HG03103 (cell line): Measurements from ENCODE around the gene TACR2.

ENCODE experiments used
- ATAC-seq: cut with Tn5 transposase; IDR thresholded peaks from one replicate; pipeline ENCODE4 v1.9.1; 2021; ENCODE audit warnings: low read depth; ENCODE audit not compliant: unreplicated experiment

The TACR2 gene

GRCh38 chr10:69421611-69422308, 5.0 kb upstream of the TACR2 start:
- no peak for ATAC-seq

GRCh38 chr10:69419744-69420126, 3.0 kb upstream of the TACR2 start:
- ATAC-seq = no peak

GRCh38 chr10:69419096-69419743, 2.5 kb upstream of the TACR2 start:
- ATAC-seq = no peak

- ATAC-seq = no peak
These were observed 1.5 kb upstream of the TACR2 start for GRCh38 chr10:69418052-69418752.

GRCh38 chr10:69417542-69417941, 824 bp upstream of the TACR2 start:
- no peak for ATAC-seq

GRCh38 chr10:69415951-69416350, 767 bp downstream of the TACR2 start:
- no peak for ATAC-seq

- ATAC-seq = no peak
These were observed 1.7 kb downstream of the TACR2 start for GRCh38 chr10:69415049-69415448.

GRCh38 chr10:69414036-69415018, 2.4 kb downstream of the TACR2 start:
- ATAC-seq = no peak

- no peak for ATAC-seq
These were observed 3.4 kb downstream of the TACR2 start for GRCh38 chr10:69413221-69413865.

GRCh38 chr10:69412232-69412790, 4.4 kb downstream of the TACR2 start:
- no peak for ATAC-seq

- no peak for ATAC-seq
These were observed 5.2 kb downstream of the TACR2 start for GRCh38 chr10:69411476-69411875.

GRCh38 chr10:69410487-69410886, 6.2 kb downstream of the TACR2 start:
- ATAC-seq = no peak

- no peak for ATAC-seq
These were observed 6.8 kb downstream of the TACR2 start for GRCh38 chr10:69409968-69410367.

- no peak for ATAC-seq
These were observed 7.6 kb downstream of the TACR2 start for GRCh38 chr10:69409176-69409495.

- peak; percentile 56 for ATAC-seq
These were observed 8.2 kb downstream of the TACR2 start for GRCh38 chr10:69408318-69409175.

- ATAC-seq = no peak
These were observed 9.0 kb downstream of the TACR2 start for GRCh38 chr10:69407621-69408301.

- ATAC-seq = no peak
These were observed 9.7 kb downstream of the TACR2 start for GRCh38 chr10:69406816-69407580.

GRCh38 chr10:69406302-69406811, 10.4 kb downstream of the TACR2 start:
- ATAC-seq = no peak
